Stomach (tissue), 9 donors: ENCODE data around the gene XPOT. TPM values are rescaled to one million over a fixed set of nuclear protein-coding genes. Genes with fewer than 3 reads are reported as not detected.

Experiments
- DNase-seq, 2 donors: peaks; one replicate each; pipeline versions ENCODE4 v3.0.0 to v3.0.0-alpha.2; 2013 to 2019
- H3K27ac ChIP-seq, 5 donors: fragments of 200-600 bp in 4 of 5; sonication (generic) in 4 of 5; one replicate each; pipeline ENCODE4 v1.5.1; 2013 to 2019; ENCODE audit warnings: mild to moderate bottlenecking in 1 of 5, moderate library complexity in 1 of 5
- H3K27me3 ChIP-seq, 3 donors: fragments of 200-600 bp; sonication (generic); one replicate each; pipeline ENCODE4 v1.5.1; 2017 to 2019; ENCODE audit warnings: mixed run types in 1 of 3
- H3K36me3 ChIP-seq, 4 donors: fragments of 200-600 bp; sonication (generic); 1 replicate in 3 of 4; 2 replicates in 1 of 4; pipeline ENCODE4 v1.5.1; 2016 to 2019
- H3K4me1 ChIP-seq, 4 donors: fragments of 200-600 bp; sonication (generic); one replicate each; pipeline ENCODE4 v1.5.1; 2016 to 2019
- H3K4me3 ChIP-seq, 4 donors: fragments of 200-600 bp; sonication (generic) in 3 of 4; one replicate each; pipeline ENCODE4 v1.5.1; 2016 to 2019; ENCODE audit warnings: mild to moderate bottlenecking in 1 of 4
- H3K9me3 ChIP-seq, 4 donors: fragments of 200-600 bp; sonication (generic); one replicate each; pipeline ENCODE4 v1.5.1; 2016 to 2019
- CTCF ChIP-seq, 7 experiments: fragments of 450-650 bp in 4 of 7; fragments of 200-600 bp in 3 of 7; sonication (generic) in 3 of 7; IDR thresholded peaks; one replicate each; pipeline ENCODE4 v1.5.1; 2016 to 2019; ENCODE audit warnings: antibody characterized with exemption in 7 of 7, control low read depth in 2 of 7, mild to moderate bottlenecking in 1 of 7
- EP300 ChIP-seq: sonication (generic); formaldehyde crosslinking; IDR thresholded peaks from one replicate; pipeline ENCODE4 v1.6.1; 2017; ENCODE audit warnings: antibody characterized with exemption
- POLR2A ChIP-seq, 4 donors: fragments of 450-650 bp; IDR thresholded peaks; one replicate each; pipeline ENCODE4 v1.6.1; 2016; ENCODE audit warnings: antibody characterized with exemption in 4 of 4, control low read depth in 2 of 4, mild to moderate bottlenecking in 1 of 4, moderate library complexity in 1 of 4
- POLR2AphosphoS5 ChIP-seq, 3 donors: sonication (generic); formaldehyde crosslinking; IDR thresholded peaks; one replicate each; pipeline ENCODE4 v1.6.1; 2016; ENCODE audit warnings: antibody characterized with exemption in 3 of 3
- WGBS, 5 donors: extraction: QIAGEN DNeasy Blood & Tissue Kit in 3 of 5; methylation state at CpG; one replicate each; pipeline versions ENCODE4 v1.1.5 to v1.1.7; 2013 to 2018; 5-methylcytosine and 5-hydroxymethylcytosine counted together
- intact Hi-C: fragments of 100-400 bp; cut with DNase I; formaldehyde crosslinking; loops from one replicate; pipeline ENCODE4 v1.15.1; 2023; ENCODE audit warnings: low total_unique reads
- polyA plus RNA-seq, 3 donors: library from polyadenylated mRNA; stranded (reverse); fragments of 200-250 nt; gene quantifications; one replicate each; pipeline ENCODE4 v1.2.3, GENCODE V29; 2013
- total RNA-seq, 5 donors: library from RNA; depleted of rRNA; stranded (reverse); fragments of >200 nt; gene quantifications; one replicate each; pipeline versions ENCODE4 v1.1.0 to v1.2.3, GENCODE V29; 2014 to 2016
- donor health status: healthy with polysubstance abuse.
- donor health status: Bipolar disorder and iron deficiency.
- donor health status: healthy.

XPOT gene
- total and polyA plus RNA-seq, 8 donors, result 12.8 to 109 (median 23.3) TPM

- 75 to 87% (median 84%) methylated on average over 18 of the region's 18 CpGs for WGBS, 5 donors
- no peaks in the 10 kb centered on the region for H3K9me3 ChIP-seq
- H3K27me3 ChIP-seq, result peaks cover 0 to 39% (median 17%) of the 10 kb centered on the region in 3 donors
- intact Hi-C loops, result no loop called here
- H3K27ac ChIP-seq, result no peak overlapping the region
- TF ChIP-seq POLR2AphosphoS5 (IDR thresholded peaks at IDR 0.05), result no peak
- TF ChIP-seq CTCF (IDR thresholded peaks at IDR 0.05), result no peak
- no peak for TF ChIP-seq POLR2A (IDR thresholded peaks at IDR 0.05)
- TF ChIP-seq EP300, result no peak
- no peak for DNase-seq
- H3K4me3 ChIP-seq, result no peak overlapping the region
- peaks cover 8 to 12% (median 10%) of the 10 kb centered on the region in 4 donors for H3K4me1 ChIP-seq
- no peaks in the 10 kb centered on the region for H3K36me3 ChIP-seq
Measured at GRCh38 chr12:64389154-64389553, 15.0 kb upstream of the XPOT start.

- WGBS, 5 donors, result 2 to 8% (median 3%) methylated on average over 15 to 65 of the region's 66 CpGs
- peaks cover 8 to 12% (median 10%) of the 10 kb centered on the region in 4 donors for H3K4me1 ChIP-seq
- H3K9me3 ChIP-seq, result no peaks in the 10 kb centered on the region
- TF ChIP-seq EP300 (no peak), POLR2AphosphoS5 (IDR thresholded peaks at IDR 0.05) (no peak), CTCF (IDR thresholded peaks at IDR 0.05) (no peak), POLR2A (IDR thresholded peaks at IDR 0.05) (no peak)
- peak in 1 of 2 donors; percentile 56 for DNase-seq
- peak within 1 kb of the TSS; percentile 41 to 57 (median 46) for H3K4me3 ChIP-seq
- intact Hi-C loops, result no loop called here
- peaks cover 0 to 39% (median 17%) of the 10 kb centered on the region in 3 donors for H3K27me3 ChIP-seq
- no peaks in the 10 kb centered on the region for H3K36me3 ChIP-seq
- H3K27ac ChIP-seq, result no peak within 1 kb of the TSS
Measured at GRCh38 chr12:64390275-64390851, 13.8 kb upstream of the XPOT start, which contains the start of gene C12orf56. Gene C12orf56 (minus strand): TSS chr12:64390758. CDS start chr12:64390565, 193 bp downstream.

GRCh38 chr12:64392221-64392620, 12.0 kb upstream of the XPOT start:
- H3K4me1 ChIP-seq, result peaks cover 8 to 16% (median 11%) of the 10 kb centered on the region in 4 donors
- no peaks in the 10 kb centered on the region for H3K36me3 ChIP-seq
- TF ChIP-seq CTCF (IDR thresholded peaks at IDR 0.05) (peak in 1 of 7 experiments; percentile 14), POLR2A (IDR thresholded peaks at IDR 0.05) (no peak)
- intact Hi-C loops, result no loop called here
- no peak overlapping the region for H3K4me3 ChIP-seq
- H3K27ac ChIP-seq, result no peak overlapping the region
- peak in 1 of 2 donors; percentile 53 for DNase-seq
- no peaks in the 10 kb centered on the region for H3K9me3 ChIP-seq
- peaks cover 0 to 39% (median 17%) of the 10 kb centered on the region in 3 donors for H3K27me3 ChIP-seq
- WGBS, 5 donors, result 59 to 79% (median 71%) methylated on average over 3 of the region's 3 CpGs

- Histone ChIP-seq H3K27me3 (peaks cover 0 to 23% (median 6%) of the 10 kb centered on the region in 3 donors), H3K4me1 (peaks cover 1 to 9% (median 2%) of the 10 kb centered on the region in 4 donors), H3K9me3 (no peaks in the 10 kb centered on the region), H3K27ac (no peak overlapping the region), H3K4me3 (no peak overlapping the region), H3K36me3 (no peaks in the 10 kb centered on the region)
- intact Hi-C loops, result no loop called here
- 20 to 32% (median 30%) methylated on average over 2 of the region's 2 CpGs for WGBS, 5 donors
- TF ChIP-seq POLR2AphosphoS5 (IDR thresholded peaks at IDR 0.05) (no peak), CTCF (IDR thresholded peaks at IDR 0.05) (no peak), EP300 (no peak), POLR2A (IDR thresholded peaks at IDR 0.05) (no peak)
- DNase-seq, result peak in 1 of 2 donors; percentile 40
Measured at GRCh38 chr12:64395739-64396138, 8.5 kb upstream of the XPOT start.
